Smooth muscle cell of the coronary artery (primary cell): ENCODE measurements around the gene PRR23A. TPM values are rescaled to one million over a fixed set of nuclear protein-coding genes. Genes with fewer than 3 reads are reported as not detected.

Experiments used
- total RNA-seq: library from RNA; depleted of rRNA; stranded (reverse); fragments of >200 nt; gene quantifications from 2 replicates; pipeline ENCODE4 v1.2.3, GENCODE V29; 2014; ENCODE audit warnings: low replicate concordance

Gene PRR23A
- total RNA-seq, result not detected in 2 replicates

GRCh38 chr3:139006051-139006716 lies at the start of gene PRR23A:
Gene PRR23A (minus strand): TSS chr3:139006268. CDS start chr3:139006268, 0 bp downstream.

GRCh38 chr3:139044366-139045210 lies 38.5 kb upstream of the PRR23A start, which contains the start of gene PRR23C:
Gene PRR23C (minus strand): TSS chr3:139044892. CDS start chr3:139044620, 272 bp downstream.

GRCh38 chr3:139020868-139021234 lies 14.8 kb upstream of the PRR23A start, which contains the start of gene PRR23B:
Gene PRR23B (minus strand): TSS chr3:139020926. CDS start chr3:139020661, 265 bp downstream.

Other genes starting within 250 kb of the PRR23A start
- gene PIK3CB, start 171.3 kb downstream of the PRR23A start, total RNA-seq, result 3.0 and 8.0 TPM in 2 replicates
- 0.08 and 1.5 TPM in 2 replicates for gene FOXL2, start 59.1 kb downstream of the PRR23A start, total RNA-seq
- under 0.01 and 4.2 TPM in 2 replicates for gene FOXL2NB, start 59.1 kb downstream of the PRR23A start, total RNA-seq
- gene PRR23B, start 14.7 kb upstream of the PRR23A start, total RNA-seq, result not detected in 2 replicates
- gene PRR23C, start 38.6 kb upstream of the PRR23A start, total RNA-seq, result not detected in 2 replicates